Activated CD4-positive, alpha-beta T cell treated with anti-CD3 and anti-CD28 coated beads for 4 hours (primary cell): ENCODE data around the gene PLEKHM2.

ENCODE experiments used
- DNase-seq, 2 donors: peaks; one replicate each; pipeline ENCODE4 v3.0.0-alpha.2; 2020

The PLEKHM2 gene

DNA sequence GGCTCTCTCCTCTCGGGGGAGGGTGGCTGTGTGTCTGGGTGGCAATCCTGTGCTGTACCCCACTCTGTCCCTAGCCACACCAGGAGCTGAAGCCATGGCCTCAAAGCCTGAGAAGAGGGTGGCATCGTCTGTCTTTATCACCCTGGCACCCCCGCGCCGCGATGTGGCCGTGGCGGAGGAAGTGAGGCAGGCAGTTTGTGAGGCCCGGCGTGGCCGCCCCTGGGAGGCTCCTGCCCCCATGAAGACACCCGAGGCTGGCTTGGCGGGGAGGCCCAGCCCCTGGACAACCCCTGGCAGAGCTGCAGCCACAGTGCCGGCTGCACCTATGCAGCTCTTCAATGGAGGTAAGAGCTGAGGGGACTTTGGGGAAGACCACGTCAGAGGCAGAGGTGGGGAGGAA is 80.8 kb downstream of the PLEKHM2 start:
- DNase-seq, result no peak

DNA sequence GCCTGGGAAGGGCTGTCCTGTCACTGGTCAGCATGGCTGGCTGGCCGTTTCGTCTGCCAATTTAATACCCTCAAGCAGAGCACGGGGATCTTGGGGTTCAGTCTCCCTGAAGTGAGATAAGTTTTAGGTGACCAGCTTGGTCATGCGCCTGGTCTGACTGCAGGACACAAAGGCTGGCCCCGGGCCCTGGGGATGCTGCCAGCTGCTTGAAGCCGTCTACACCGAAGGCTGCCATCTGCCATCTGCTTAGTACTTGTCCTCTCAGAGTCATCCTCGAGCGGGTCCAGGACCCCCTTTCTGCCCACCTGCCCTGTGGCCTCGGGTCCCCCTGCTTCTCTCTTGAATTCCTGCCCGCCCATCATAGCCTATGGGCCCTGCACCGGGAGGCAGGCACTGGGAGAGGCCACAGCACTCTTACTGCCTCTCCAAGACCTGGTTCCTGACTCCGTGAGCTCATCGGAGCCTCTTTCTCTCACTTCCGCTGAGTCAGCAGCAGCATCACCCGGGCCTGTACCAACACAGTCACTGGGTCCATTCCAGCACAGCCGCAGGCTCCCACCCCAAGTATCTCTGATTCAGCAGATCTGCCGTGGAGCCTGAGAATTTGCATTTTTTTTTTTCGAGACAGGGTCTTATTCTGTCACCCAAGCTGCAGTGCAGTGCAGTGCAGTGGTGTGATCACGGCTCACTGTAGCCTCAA is 81.5 kb downstream of the PLEKHM2 start:
- DNase-seq, result no peak

- DNase-seq, result no peak
Measured at GRCh38 chr1:15767941-15768340, 83.8 kb downstream of the PLEKHM2 start.

GRCh38 chr1:15768388-15768787 is 84.3 kb downstream of the PLEKHM2 start:
- DNase-seq, result no peak

DNA sequence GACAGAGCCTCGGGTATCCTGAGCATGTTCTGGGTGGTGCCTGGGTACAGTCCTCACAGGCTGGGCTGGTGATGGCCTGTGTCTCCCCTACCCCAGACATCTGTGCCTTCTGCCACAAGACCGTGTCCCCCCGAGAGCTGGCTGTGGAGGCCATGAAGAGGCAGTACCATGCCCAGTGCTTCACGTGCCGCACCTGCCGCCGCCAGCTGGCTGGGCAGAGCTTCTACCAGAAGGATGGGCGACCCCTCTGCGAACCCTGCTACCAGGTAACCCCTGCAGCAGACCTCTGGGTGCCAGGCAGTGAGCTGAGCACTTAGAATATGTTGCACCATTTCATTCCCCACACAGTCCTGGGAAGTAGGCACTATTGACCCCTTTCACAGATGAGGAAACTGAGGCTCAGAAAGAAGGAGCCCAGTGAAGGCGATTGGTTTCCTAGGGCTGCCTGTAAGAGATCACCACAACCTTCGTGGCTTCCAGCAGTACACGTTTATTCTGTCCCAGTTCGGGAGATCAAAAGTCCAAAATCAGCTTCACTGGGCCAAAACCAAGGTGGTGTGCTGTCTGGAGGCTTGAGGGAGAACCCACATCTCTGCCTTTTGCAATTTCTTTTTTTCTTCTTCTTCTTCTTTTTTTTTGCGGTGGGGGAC is 86.3 kb downstream of the PLEKHM2 start:
- DNase-seq, result no peak

- no peak for DNase-seq
Measured at GRCh38 chr1:15771836-15772515, 87.9 kb downstream of the PLEKHM2 start.

DNA sequence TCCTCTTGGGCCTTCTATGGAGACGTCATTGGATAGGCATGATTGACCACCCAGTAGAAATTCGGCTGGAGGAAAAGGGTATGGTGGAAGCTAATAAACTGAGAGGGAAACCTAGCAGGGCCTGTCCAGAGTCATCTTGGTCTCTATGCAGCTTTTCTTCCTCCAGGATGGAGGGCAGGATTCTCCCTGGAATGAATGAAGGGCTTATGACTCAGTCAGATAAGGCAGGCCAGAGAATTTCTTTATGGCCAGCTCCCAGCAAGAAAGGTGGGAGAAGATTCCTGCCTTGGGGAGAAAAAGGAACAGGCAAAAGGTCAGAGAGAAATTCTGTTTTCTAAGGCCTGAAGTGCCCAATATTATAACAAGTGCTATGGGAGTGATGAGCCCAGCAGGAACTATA is 91.6 kb downstream of the PLEKHM2 start:
- DNase-seq, result no peak

DNA sequence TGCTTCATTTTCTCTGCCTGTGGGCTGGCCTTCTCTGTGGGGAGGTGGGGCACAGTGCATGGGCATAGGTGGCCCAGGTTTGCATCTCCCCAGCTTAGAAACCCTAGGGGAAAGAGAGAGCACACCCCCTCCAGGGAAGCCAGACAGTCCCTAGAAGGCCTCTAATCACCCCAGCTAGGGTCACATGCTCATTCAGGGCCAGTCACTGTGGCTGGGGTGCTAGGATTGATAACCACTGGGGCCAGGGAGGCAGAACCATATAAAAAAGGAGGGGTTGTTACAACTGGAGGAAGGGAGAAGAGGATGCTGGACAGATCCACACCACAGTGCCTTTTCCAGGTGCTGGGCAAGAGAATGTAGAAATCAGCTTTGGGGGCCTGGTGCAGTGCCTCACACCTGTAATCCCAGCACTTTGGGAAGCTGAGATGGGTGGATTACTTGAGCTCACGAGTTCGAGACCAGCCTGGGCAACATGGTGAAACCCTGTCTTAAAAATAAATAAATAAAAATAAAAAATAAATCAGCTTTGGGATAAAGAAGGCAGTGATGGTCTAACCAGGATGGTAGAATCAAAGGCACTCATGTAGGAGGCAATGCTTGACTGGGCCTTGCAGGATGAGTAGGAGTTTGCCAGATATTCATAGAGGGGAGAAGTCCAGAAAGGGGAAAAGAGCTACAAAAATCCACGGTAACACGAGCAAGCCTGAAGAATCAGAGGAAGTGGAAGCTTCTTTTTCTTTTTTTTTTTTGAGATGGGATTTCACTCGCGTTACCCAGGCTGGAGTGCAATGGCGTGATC is 94.0 kb downstream of the PLEKHM2 start:
- DNase-seq, result no peak
